ENCODE data around the gene CCNC.

The CCNC gene

DNA sequence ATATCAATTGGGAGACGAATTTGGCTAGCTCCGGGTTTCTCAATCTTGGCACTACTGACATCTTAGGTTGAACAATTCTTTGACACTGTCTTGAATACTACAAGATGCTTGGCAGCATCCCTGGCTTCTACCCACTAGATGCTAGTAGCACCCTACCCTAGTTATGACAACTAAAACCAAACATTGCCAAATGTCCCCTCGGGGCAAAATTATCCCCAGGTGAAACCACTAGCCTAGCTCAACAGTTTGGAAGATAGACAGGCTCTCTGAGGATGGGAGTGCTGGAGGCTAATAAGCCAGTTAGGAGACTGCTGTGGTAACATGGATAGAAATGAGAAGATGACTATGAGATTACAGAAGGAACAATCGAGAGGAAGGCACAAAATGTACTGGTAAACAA is 20.9 kb downstream of the CCNC start:
- Histone ChIP-seq H3K27ac (no peak overlapping the region), H3K36me3 (peaks cover 69% of the 10 kb centered on the region), H3K9me3 (no peaks in the 10 kb centered on the region), H3K4me1 (ENCODE audit: control insufficient read depth in 1 of 2, insufficient read depth in 1 of 2, low read depth in 1 of 2, low read length in 1 of 2) (peaks cover 0 to 5% of the 10 kb centered on the region in 2 experiments), H3K4me3 (ENCODE audit: low read depth in 1 of 2, low read length in 1 of 2) (no peak overlapping the region), H3K27me3 (no peaks in the 10 kb centered on the region)
- TF ChIP-seq CTCF (IDR thresholded peaks at IDR 0.05) = no peak

- TF ChIP-seq CTCF (IDR thresholded peaks at IDR 0.05) = no peak
- Histone ChIP-seq H3K4me3 (ENCODE audit: low read depth in 1 of 2, low read length in 1 of 2) (no peak overlapping the region), H3K9me3 (no peaks in the 10 kb centered on the region), H3K36me3 (peaks cover 65% of the 10 kb centered on the region), H3K4me1 (ENCODE audit: control insufficient read depth in 1 of 2, insufficient read depth in 1 of 2, low read depth in 1 of 2, low read length in 1 of 2) (peaks cover 0 to 2% of the 10 kb centered on the region in 2 experiments), H3K27ac (no peak overlapping the region), H3K27me3 (no peaks in the 10 kb centered on the region)
Observed at GRCh38 chr6:99545442-99545841, 23.0 kb downstream of the CCNC start.

GRCh38 chr6:99543968-99544367 is 24.5 kb downstream of the CCNC start:
- Histone ChIP-seq H3K27me3 (no peaks in the 10 kb centered on the region), H3K4me1 (ENCODE audit: control insufficient read depth in 1 of 2, insufficient read depth in 1 of 2, low read depth in 1 of 2, low read length in 1 of 2) (no peaks in the 10 kb centered on the region), H3K27ac (no peak overlapping the region), H3K4me3 (ENCODE audit: low read depth in 1 of 2, low read length in 1 of 2) (no peak overlapping the region), H3K36me3 (peaks cover 53% of the 10 kb centered on the region), H3K9me3 (no peaks in the 10 kb centered on the region)
- no peak for TF ChIP-seq CTCF (IDR thresholded peaks at IDR 0.05)

- Histone ChIP-seq H3K4me1 (ENCODE audit: control insufficient read depth in 1 of 2, insufficient read depth in 1 of 2, low read depth in 1 of 2, low read length in 1 of 2) (no peaks in the 10 kb centered on the region), H3K36me3 (no peaks in the 10 kb centered on the region), H3K9me3 (no peaks in the 10 kb centered on the region), H3K27ac (no peak overlapping the region), H3K4me3 (ENCODE audit: low read depth in 1 of 2, low read length in 1 of 2) (no peak overlapping the region), H3K27me3 (no peaks in the 10 kb centered on the region)
- no peak for TF ChIP-seq CTCF (IDR thresholded peaks at IDR 0.05)
Observed at GRCh38 chr6:99530627-99531026, 37.8 kb downstream of the CCNC start.

DNA sequence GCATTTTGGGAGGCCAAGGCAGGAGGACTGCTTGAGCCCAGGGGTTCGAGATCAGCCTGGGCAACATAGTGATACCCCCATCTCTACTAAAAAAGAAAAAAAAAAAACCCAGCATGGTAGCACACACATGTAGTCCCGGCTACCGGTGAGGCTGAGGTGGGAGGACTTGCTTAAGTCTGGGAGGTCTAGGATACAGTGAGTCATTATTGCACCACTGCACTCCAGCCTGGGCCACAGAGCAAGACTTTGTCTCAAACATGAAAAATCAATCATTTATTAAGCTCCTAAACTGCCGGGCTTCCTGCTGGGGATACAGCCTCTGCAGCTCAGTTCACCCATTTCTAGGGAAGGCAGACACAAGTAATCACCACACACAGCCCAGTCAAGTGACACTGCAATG is 45.9 kb downstream of the CCNC start:
- no peak overlapping the region for H3K4me3 ChIP-seq (ENCODE audit: low read depth in 1 of 2, low read length in 1 of 2)

More for the DNA sequence above, 45.9 kb downstream of the CCNC start:
- Histone ChIP-seq H3K9me3 (no peaks in the 10 kb centered on the region), H3K27ac (no peak overlapping the region), H3K36me3 (no peaks in the 10 kb centered on the region), H3K4me1 (ENCODE audit: control insufficient read depth in 1 of 2, insufficient read depth in 1 of 2, low read depth in 1 of 2, low read length in 1 of 2) (peaks cover 5 to 9% of the 10 kb centered on the region in 2 experiments), H3K27me3 (peaks cover 34% of the 10 kb centered on the region)
- no peak for TF ChIP-seq CTCF (IDR thresholded peaks at IDR 0.05)

All from neutrophil (primary cell).